HEK293T (cell line): ENCODE measurements around the gene ZBTB46.
"Not testable (repeated sequence)": the region's sequence is repeated elsewhere in the genome, so short reads cannot be mapped to it uniquely, and the experiment has no call there.

Source experiments
- ARNT ChIP-seq: fragments of 450-650 bp; IDR thresholded peaks from 2 replicates; pipeline ENCODE4 v1.6.1; 2017; ENCODE audit warnings: mild to moderate bottlenecking
- BHLHE40 ChIP-seq: fragments of 450-650 bp; IDR thresholded peaks from 2 replicates; pipeline ENCODE4 v1.6.1; 2016; ENCODE audit warnings: mild to moderate bottlenecking, moderate library complexity, borderline replicate concordance
- ELF4 ChIP-seq: fragments of 450-650 bp; IDR thresholded peaks from 2 replicates; pipeline ENCODE4 v1.6.1; 2017; ENCODE audit warnings: antibody characterized with exemption
- FOXK2 ChIP-seq: fragments of 450-650 bp; IDR thresholded peaks from 2 replicates; pipeline ENCODE4 v1.6.1; 2016; ENCODE audit warnings: mild to moderate bottlenecking
- FOXM1 ChIP-seq: fragments of 450-650 bp; IDR thresholded peaks from 2 replicates; pipeline ENCODE4 v1.6.1; 2017; ENCODE audit warnings: mild to moderate bottlenecking, borderline replicate concordance
- L3MBTL2 ChIP-seq: fragments of 450-650 bp; conservative IDR thresholded peaks from 2 replicates; pipeline ENCODE4 v1.6.1; 2016; ENCODE audit warnings: mild to moderate bottlenecking
- TARDBP ChIP-seq: fragments of 450-650 bp; IDR thresholded peaks from 2 replicates; pipeline ENCODE4 v1.6.1; 2016
- ZNF384 ChIP-seq: fragments of 450-650 bp; IDR thresholded peaks from 2 replicates; pipeline ENCODE4 v1.6.1; 2016
- TF ChIP-seq, protein P1 (sequence below): fragments of 450-650 bp; IDR thresholded peaks from 2 replicates; pipeline ENCODE4 v1.6.1; 2016

- TF ChIP-seq TARDBP, FOXM1, ELF4, ARNT, BHLHE40, FOXK2, L3MBTL2, ZNF384: not testable (repeated sequence)
- TF ChIP-seq, protein P1, sequence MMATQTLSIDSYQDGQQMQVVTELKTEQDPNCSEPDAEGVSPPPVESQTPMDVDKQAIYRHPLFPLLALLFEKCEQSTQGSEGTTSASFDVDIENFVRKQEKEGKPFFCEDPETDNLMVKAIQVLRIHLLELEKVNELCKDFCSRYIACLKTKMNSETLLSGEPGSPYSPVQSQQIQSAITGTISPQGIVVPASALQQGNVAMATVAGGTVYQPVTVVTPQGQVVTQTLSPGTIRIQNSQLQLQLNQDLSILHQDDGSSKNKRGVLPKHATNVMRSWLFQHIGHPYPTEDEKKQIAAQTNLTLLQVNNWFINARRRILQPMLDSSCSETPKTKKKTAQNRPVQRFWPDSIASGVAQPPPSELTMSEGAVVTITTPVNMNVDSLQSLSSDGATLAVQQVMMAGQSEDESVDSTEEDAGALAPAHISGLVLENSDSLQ, result not testable (repeated sequence)
Measured at GRCh38 chr20:63851548-63851943, 20.5 kb upstream of the ZBTB46 start.
